ENCODE measurements around the gene SMAD5. TPM values are rescaled to one million over a fixed set of nuclear protein-coding genes. Genes with fewer than 3 reads are reported as not detected.

Gene SMAD5
- total and polyA plus RNA-seq, 2 of the 13 experiments (the other 11 are each of a cell fraction or from before 2014, with no cell fraction given), result 27.2 to 48.5 TPM

GRCh38 chr5:136130581-136130980 is 2.1 kb upstream of the SMAD5 start:
- in situ Hi-C loops (cut with HindIII; ENCODE audit: extremely low pct_ligation_motif_present, low pct_unique_long_range_greater_than_20kb), result no loop called here
- no peak overlapping the region for H3K9ac ChIP-seq (ENCODE audit: insufficient read depth, low read depth, low read length)
- H2AFZ ChIP-seq (ENCODE audit: low read length), result no peak overlapping the region
- H3K4me1 ChIP-seq (ENCODE audit: insufficient read depth, low read length), result peaks cover 35% of the 10 kb centered on the region
- intact Hi-C loops (cut with micrococcal nuclease; ENCODE audit: unreplicated experiment), result loop anchor here (5.0 kb wide), 1 partner anchor 42 kb away; no protein-coding TSS in a partner anchor
- H3K4me3 ChIP-seq (replicated peaks in 1 of 3; ENCODE audit: insufficient read depth in 1 of 3, low read depth in 2 of 3, low read length in 3 of 3), result no peak overlapping the region
- ChIA-PET POLR2A (no interaction called here), CTCF (ENCODE audit: low intra/inter-chr PET ratio, low total read pairs) (no interaction called here)
- no peaks in the 10 kb centered on the region for H3K36me3 ChIP-seq (replicated peaks in 1 of 2; ENCODE audit: control insufficient read depth in 1 of 2, insufficient read depth in 2 of 2, low read length in 2 of 2)
- DNase-seq (ENCODE audit: low spot score), result no peak
- no TSS peak for BruUV-seq (replicated peaks)
- H3K27me3 ChIP-seq (ENCODE audit: control insufficient read depth in 1 of 2, insufficient read depth in 2 of 2, low read length in 2 of 2), result no peaks in the 10 kb centered on the region; a peak in 1 of 5 replicates
- WGBS (ENCODE audit: low lambda C conversion rate), result 98% methylated on average over 2 of the region's 2 CpGs
- H3K79me2 ChIP-seq (ENCODE audit: insufficient read depth, low read length), result peaks cover 27% of the 10 kb centered on the region
- ATAC-seq, result no peak
- H3K4me2 ChIP-seq (ENCODE audit: low read depth, low read length), result no peak overlapping the region
- H3K9me3 ChIP-seq (ENCODE audit: low read length), result no peaks in the 10 kb centered on the region
- TF ChIP-seq KLF6 (CRISPR knock-in tag; IDR thresholded peaks at IDR 0.05) (no peak), MXD1 (CRISPR knock-in tag; IDR thresholded peaks at IDR 0.05) (no peak), PAXIP1 (CRISPR knock-in tag; conservative IDR thresholded peaks at IDR 0.05) (no peak), ZNF564 (CRISPR knock-in tag; IDR thresholded peaks at IDR 0.05) (no peak), ZNF691 (CRISPR knock-in tag; IDR thresholded peaks at IDR 0.05; ENCODE audit: borderline replicate concordance, low read depth) (no peak), SALL1 (CRISPR knock-in tag; IDR thresholded peaks at IDR 0.05) (no peak), CCAR2 (optimal IDR thresholded peaks at IDR 0.05; ENCODE audit: low read depth, low read length) (no peak), FLYWCH1 (CRISPR knock-in tag; IDR thresholded peaks at IDR 0.05) (no peak), LCORL (IDR thresholded peaks at IDR 0.05) (no peak), LCORL (CRISPR knock-in tag; IDR thresholded peaks at IDR 0.05) (no peak), ZNF24 (IDR thresholded peaks at IDR 0.05) (no peak), KDM1A (CRISPR knock-in tag; IDR thresholded peaks at IDR 0.05) (no peak), ZNF749 (CRISPR knock-in tag; IDR thresholded peaks at IDR 0.05; ENCODE audit: borderline replicate concordance) (no peak), MTA3 (CRISPR knock-in tag; IDR thresholded peaks at IDR 0.05) (no peak), PRPF4 (IDR thresholded peaks at IDR 0.05; ENCODE audit: low read depth, low read length, poor library complexity, severe bottlenecking) (no peak), FOXO4 (CRISPR knock-in tag; conservative IDR thresholded peaks at IDR 0.05) (no peak), ZNF292 (CRISPR knock-in tag; IDR thresholded peaks at IDR 0.05; ENCODE audit: borderline replicate concordance, low read depth) (no peak), ZNF280B (CRISPR knock-in tag; IDR thresholded peaks at IDR 0.05; ENCODE audit: borderline replicate concordance) (no peak), SIX4 (CRISPR knock-in tag; IDR thresholded peaks at IDR 0.05) (no peak)
- peaks cover 12% of the 10 kb centered on the region for H4K20me1 ChIP-seq (ENCODE audit: insufficient read depth, low read length)
- no peak overlapping the region for H3K27ac ChIP-seq (ENCODE audit: extremely low read length, insufficient read depth, low read length)
- FAIRE-seq, result no peak

Measured in HepG2 (cell line).